Anterior cingulate cortex (tissue), 58 donors: Measurements from ENCODE around the gene EPHA8.

Experiments
- DNase-seq, 58 donors: peaks; one replicate each; lab custom pipeline; 2025; lab: John Stamatoyannopoulos, UW

Gene EPHA8

DNA sequence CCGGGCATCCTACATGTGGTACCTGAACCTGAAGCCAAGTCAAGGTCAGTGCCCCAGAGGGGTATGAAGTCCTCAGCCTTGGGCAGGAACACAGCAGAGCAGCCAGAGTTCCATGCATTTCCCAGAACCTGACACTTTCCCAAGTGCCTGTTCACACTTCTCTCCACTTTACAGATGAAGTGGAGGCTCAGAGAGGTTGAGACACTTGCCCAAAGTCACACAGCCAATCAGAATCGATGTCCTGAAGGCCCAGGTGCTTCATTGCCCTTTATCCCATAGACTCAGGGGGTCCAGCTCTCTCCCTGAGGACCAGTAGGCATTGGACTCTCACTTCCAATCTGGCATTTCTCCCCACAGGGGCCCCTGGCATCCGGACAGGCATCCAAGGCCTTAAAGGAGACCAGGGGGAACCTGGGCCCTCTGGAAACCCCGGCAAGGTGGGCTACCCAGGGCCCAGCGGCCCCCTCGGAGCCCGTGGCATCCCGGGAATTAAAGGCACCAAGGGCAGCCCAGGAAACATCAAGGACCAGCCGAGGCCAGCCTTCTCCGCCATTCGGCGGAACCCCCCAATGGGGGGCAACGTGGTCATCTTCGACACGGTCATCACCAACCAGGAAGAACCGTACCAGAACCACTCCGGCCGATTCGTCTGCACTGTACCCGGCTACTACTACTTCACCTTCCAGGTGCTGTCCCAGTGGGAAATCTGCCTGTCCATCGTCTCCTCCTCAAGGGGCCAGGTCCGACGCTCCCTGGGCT is 75.4 kb downstream of the EPHA8 start:
- DNase-seq, result no peak

DNA sequence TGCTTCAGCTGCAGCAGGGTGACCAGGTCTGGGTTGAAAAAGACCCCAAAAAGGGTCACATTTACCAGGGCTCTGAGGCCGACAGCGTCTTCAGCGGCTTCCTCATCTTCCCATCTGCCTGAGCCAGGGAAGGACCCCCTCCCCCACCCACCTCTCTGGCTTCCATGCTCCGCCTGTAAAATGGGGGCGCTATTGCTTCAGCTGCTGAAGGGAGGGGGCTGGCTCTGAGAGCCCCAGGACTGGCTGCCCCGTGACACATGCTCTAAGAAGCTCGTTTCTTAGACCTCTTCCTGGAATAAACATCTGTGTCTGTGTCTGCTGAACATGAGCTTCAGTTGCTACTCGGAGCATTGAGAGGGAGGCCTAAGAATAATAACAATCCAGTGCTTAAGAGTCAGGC is 76.0 kb downstream of the EPHA8 start:
- DNase-seq, result peak in 3 of 58 donors; percentile 3 to 10 (median 8)

GRCh38 chr1:22641247-22641646 is 78.0 kb downstream of the EPHA8 start:
- no peak for DNase-seq

DNA sequence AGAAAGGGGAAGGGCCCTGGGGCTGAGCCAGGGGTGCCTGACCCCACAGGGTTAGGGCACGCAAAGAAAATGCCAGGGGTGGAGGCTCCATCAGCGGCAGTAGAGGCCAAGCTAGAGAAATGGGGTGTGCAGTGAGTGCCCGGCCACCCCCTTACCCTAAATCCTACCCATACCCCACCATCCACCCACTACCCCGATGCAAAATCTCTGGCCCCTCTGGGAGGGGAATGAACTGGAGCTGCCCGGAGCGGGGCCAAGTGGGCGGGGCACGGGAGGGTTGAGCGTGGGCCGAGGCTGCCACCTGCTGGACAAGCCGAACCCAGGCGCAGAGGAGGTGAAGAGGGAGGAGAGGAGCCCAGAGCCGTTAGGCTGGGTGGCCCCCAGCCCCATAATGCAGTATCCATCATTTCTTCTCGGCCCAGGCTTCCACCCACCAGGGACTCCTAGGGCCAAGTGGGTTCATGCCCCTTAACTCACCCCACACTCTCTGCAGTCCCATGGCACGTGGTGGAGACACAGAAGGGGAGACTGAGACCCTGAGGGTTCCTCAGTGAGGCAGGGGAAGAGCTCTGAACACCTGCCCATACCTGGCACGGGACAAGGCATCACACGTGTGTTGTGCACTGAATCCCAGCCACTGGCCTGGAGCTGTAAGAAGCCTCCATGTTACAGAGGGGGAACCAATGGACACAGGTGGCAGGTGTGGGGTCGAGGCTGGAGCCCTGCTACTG is 78.8 kb downstream of the EPHA8 start:
- peak in 57 of 58 donors; percentile 12 to 77 (median 59) for DNase-seq

DNA sequence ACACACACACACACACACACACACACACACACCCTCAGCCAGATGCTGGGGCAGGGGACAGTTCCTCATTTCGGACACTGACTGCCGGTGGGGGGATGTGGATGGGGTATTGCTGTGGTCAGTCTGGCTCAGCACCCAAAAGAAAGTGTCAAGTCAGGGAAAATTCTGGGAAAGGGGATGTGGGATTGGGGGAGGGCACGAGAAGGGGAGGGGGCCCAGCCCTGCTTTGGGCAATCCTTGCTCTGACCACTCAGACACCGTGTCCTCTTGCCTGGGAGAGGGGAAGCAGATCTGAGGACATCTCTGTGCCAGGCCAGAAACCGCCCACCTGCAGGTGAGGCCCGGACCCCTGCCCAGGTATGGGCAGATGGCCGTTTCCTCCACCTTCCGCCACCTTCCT is 80.1 kb downstream of the EPHA8 start, which contains the start of gene C1QC:
TSS of gene C1QC (plus strand) at position 253 of the 400 bp plus-strand sequence. CDS start 391 bp downstream, outside the sequence.
- peak in 25 of 58 donors; percentile 5 to 57 (median 23) for DNase-seq

DNA sequence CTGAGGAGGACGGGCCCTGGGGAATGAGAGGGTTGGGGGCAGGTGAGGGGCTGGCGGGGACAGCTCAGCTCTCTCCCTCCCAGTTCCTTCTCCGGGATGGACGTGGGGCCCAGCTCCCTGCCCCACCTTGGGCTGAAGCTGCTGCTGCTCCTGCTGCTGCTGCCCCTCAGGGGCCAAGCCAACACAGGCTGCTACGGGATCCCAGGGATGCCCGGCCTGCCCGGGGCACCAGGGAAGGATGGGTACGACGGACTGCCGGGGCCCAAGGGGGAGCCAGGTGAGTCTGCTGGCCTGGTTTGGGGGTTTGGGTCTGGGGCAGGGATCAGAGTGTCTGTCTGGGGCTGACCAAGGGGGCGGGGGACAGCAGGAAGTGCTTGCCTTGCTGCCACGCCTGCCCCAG is 80.6 kb downstream of the EPHA8 start:
- no peak for DNase-seq

DNA sequence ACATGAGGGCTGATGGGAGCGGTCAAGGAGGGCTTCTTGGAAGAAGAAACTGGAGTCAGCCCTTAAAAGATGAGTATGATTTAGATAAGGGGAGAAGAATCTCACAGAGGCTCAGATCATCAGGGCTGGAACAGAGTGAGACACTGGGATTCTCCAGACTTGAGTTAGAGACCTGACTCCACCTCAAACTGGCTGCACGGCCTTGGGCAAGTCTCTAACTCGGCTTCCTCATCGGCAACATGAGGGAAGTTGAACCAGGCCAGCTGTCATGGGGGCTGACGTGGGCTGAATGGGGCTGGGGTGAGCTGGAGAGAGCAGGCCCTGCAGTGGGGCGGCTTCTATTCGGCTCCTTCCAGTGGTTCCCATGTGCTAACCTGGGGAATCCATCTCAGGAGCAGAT is 82.6 kb downstream of the EPHA8 start:
- DNase-seq, result peak in 2 of 58 donors; percentile 5 to 13

DNA sequence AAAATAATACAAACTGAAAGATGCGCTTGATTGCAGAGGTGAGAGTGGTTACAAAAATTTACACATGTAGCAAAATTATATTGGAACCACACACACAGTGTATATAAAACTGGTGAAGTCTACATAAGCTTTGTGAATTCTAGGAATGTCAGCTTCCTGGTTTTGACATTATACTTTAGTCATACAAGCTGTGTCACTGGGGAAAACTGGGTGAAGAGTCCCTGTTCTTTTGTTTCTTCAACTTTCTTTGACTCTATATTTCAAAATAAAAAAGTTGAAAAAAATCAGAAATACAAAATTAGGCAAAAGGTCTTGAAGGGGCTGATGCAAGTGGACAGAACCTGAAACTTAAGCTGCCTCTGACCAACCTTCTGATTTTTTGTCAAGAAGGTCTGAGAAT is 83.1 kb downstream of the EPHA8 start:
- DNase-seq, result no peak

- DNase-seq, result no peak
Observed at GRCh38 chr1:22650089-22650693, 86.9 kb downstream of the EPHA8 start.

DNA sequence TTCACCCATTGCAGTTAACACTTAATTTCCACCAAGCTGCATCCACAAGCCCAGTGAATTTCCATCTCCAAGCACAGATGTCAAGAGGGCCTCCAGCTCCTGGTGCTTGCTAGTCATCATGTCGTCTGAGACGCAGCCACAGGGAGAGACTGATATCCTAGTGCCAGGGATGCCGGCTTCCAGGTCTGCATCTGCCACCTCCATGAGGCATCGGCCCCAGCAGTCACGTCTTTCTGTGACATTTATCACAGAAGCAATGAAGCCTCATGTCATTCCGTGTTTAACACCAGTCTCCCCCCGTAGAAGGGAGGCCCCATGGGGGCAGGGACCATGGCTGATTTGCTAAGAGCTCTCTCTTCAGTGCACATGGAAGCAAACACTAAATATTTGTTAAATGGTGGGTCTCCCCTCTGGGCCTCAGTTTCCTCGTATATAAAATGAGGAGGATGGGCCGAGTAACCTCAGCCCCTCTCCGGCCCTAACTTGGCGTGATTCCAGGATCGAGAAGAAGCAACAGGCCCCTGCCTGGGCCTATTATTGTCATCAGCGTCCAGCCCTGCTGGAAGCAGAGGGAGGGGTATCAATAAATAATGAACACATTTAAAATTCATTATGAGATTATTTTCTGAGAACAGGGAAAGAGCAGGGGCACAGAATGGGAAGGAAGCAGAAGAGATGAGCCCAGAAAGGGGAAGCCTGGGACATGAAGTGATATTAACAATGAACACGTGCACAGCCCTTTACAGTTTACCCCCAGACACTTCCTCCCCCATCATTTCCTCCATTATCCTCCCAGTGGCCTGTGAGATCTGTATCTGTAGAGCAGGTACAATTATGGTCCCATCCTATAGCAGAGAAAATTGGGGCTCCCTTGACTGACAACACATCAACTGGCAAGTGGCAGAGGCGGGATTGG is 88.9 kb downstream of the EPHA8 start:
- no peak for DNase-seq

- peak in 36 of 58 donors; percentile 4 to 71 (median 35) for DNase-seq
Observed at GRCh38 chr1:22652881-22653316, 89.6 kb downstream of the EPHA8 start, which contains the start of gene C1QB. C1QB (plus strand) TSS chr1:22653236; CDS start chr1:22659463, 6,227 bp downstream.
